Spleen (tissue), 7 donors: ENCODE data around the gene ADAMTS12.

ENCODE experiments used
- CTCF ChIP-seq, 11 experiments: fragments of 200-600 bp in 7 of 11; fragments of 450-650 bp in 4 of 11; sonication (generic) in 4 of 11; IDR thresholded peaks in 8 of 11; conservative IDR thresholded peaks in 3 of 11; 1 replicate in 7 of 11; 2 replicates in 4 of 11; pipeline versions ENCODE4 v1.4.0 to v1.8.0; 2016 to 2021; ENCODE audit warnings: antibody characterized with exemption in 11 of 11, inconsistent platforms in 4 of 11, mild to moderate bottlenecking in 1 of 11
- POLR2A ChIP-seq, 3 donors: fragments of 450-650 bp; IDR thresholded peaks; one replicate each; pipeline ENCODE4 v1.5.1; 2017; ENCODE audit warnings: antibody characterized with exemption in 3 of 3, mild to moderate bottlenecking in 1 of 3
- donor health status: DM: no; HTN: no; CAD: no; lungs with moderate emphysema.
- donor health status: DM: no; HTN: no; CAD: no.
- donor health status: DM: no; HTN: no; CAD: no.

DNA sequence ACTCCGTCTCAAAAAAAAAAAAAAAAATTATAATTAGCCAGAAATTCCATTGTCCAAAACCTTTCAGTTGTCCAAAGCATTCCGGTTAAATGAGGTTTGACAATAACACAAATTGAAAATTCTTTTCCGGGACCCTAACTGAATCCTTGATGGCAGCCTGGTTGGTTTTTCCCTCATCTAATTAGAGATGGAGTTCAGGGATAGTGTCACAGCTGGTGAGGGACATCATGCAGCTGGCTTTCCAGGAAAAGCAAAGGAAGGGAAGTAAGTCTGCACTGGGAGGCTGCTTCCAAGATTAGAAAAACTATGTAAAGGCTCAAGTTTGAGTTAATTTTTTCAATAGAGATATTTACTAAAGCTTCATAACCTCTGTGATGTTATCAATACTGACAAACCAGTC is 195.4 kb downstream of the ADAMTS12 start:
- TF ChIP-seq POLR2A (IDR thresholded peaks at IDR 0.05) = no peak
- TF ChIP-seq CTCF (IDR thresholded peaks at IDR 0.05 in 8 of 11, conservative IDR thresholded peaks at IDR 0.05 in 3 of 11) = no peak
